ENCODE data around the gene RFX7. TPM values are rescaled to one million over a fixed set of nuclear protein-coding genes. Genes with fewer than 3 reads are reported as not detected.

Gene RFX7
- total RNA-seq, 2 experiments from 2014 or later, result 44.1 to 58.9 TPM

DNA sequence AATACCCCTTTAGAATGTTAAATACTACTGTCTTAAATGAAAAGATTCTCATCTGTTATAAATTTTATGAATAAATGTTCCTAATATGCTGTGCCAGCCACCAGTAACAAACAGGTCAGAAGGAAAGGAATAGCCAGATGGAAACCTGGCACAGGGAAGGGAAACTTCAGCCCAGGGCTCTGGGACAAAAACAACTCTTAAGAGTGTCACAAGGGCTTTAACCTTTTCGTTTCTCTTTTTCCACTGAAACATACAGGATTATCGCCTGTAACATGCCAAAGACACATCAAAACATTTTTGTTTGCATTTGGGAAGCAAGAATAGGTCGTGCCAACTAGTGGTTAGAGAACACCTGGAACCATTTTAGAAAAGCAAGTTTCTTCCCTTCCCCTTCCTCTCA, 141.2 kb downstream of the RFX7 start:
- ATAC-seq, result no peak
- H3K36me3 Mint-ChIP-seq, result peaks cover 27% of the 10 kb centered on the region
- H3K4me1 Mint-ChIP-seq, result no peaks in the 10 kb centered on the region
- CTCF ChIA-PET, result no interaction called here
- no peak overlapping the region for H3K27ac Mint-ChIP-seq
- no peaks in the 10 kb centered on the region for H3K27me3 Mint-ChIP-seq
- no peak for DNase-seq
- peaks cover 1% of the 10 kb centered on the region for H3K9me3 Mint-ChIP-seq (ENCODE audit: low read depth)
- no peak overlapping the region for H3K4me3 Mint-ChIP-seq

DNA sequence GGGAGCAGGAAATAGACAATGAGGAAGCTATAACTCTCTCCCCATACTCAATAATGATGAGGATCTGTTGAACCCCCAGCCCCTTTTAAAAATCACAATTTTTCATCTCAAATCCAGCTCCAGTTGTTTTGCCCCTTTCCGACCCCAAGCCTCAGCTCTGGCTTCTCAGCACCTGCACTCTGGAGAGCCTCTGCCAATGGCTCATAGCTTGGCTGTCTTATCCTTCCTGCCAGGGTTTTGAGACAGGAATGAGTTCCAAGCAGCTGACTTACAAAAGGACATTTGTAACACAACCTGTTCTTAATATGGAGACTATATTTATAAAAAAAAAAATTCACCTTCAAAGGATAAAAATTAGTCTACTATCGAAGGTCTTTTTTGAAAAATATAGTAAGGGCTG, 144.4 kb downstream of the RFX7 start:
- CTCF ChIA-PET, result no interaction called here
- no peak for DNase-seq
- Mint-ChIP-seq H3K27ac (peak overlapping the region; percentile 17), H3K4me3 (no peak overlapping the region), H3K36me3 (peaks cover 49% of the 10 kb centered on the region), H3K27me3 (no peaks in the 10 kb centered on the region), H3K9me3 (ENCODE audit: low read depth) (no peaks in the 10 kb centered on the region), H3K4me1 (no peaks in the 10 kb centered on the region)
- no peak for ATAC-seq

DNA sequence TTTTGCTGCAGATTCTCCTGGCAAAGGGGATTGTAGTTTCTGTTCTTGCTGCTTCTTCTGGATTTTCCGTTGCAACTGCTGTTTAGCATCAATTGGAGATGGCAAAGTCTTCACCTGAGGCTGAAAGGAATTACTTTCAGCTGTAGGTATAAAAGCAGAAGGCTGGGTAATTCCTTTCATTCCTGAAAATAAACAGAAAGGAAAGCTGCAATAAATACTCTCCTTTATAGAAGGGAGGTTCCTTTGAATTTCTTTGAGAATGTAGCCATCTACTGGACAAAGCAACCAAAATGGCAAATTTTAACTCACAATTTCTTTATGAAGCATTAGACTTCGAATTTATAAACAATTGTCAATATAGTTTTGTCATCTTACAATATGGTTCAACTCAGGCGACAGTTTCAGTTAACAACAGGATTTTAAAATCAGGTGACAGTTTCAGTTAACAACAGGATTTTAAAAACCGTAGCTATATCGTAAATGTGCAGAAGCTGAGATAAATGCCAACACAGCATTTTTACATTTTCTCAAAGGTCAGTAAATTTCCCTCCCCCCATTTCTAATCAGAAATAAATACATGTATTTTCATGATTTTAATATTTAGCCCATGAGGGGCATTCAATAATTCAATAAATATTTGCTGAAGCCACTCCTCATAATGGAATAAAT, 145.3 kb downstream of the RFX7 start:
- DNase-seq (no peak), ATAC-seq (no peak)
- Mint-ChIP-seq H3K36me3 (peaks cover 59% of the 10 kb centered on the region), H3K9me3 (ENCODE audit: low read depth) (no peaks in the 10 kb centered on the region), H3K27ac (no peak overlapping the region), H3K4me1 (no peaks in the 10 kb centered on the region), H3K4me3 (no peak overlapping the region), H3K27me3 (no peaks in the 10 kb centered on the region)
- CTCF ChIA-PET, result interaction anchor here (0.7 kb wide), 1 partner anchor 1699 kb away, joined by 3 read pairs; no protein-coding TSS in a partner anchor

DNA sequence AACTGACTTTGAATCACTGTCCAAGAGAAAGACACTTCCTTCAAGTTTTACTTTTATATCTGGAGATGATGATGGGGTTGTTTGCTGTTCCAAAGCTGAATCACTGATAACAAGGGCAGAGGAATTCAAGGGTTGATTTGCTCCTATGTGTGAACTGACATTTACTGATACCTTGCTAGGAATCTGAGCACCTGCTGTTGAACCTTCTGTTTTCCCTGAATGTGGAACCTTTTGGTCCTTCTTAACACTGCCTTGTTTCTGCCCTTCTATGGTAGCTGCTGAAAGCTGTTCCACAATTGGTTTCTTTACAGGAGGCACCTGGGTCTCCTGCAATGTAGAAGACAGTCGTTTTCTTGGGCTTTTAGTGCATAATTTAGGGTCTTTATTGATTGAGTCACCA, 148.3 kb downstream of the RFX7 start:
- H3K36me3 Mint-ChIP-seq, result peaks cover 65% of the 10 kb centered on the region
- no peaks in the 10 kb centered on the region for H3K9me3 Mint-ChIP-seq (ENCODE audit: low read depth)
- ATAC-seq (no peak), DNase-seq (no peak)
- CTCF ChIA-PET, result no interaction called here
- no peaks in the 10 kb centered on the region for H3K27me3 Mint-ChIP-seq
- no peaks in the 10 kb centered on the region for H3K4me1 Mint-ChIP-seq
- no peak overlapping the region for H3K4me3 Mint-ChIP-seq
- no peak overlapping the region for H3K27ac Mint-ChIP-seq

DNA sequence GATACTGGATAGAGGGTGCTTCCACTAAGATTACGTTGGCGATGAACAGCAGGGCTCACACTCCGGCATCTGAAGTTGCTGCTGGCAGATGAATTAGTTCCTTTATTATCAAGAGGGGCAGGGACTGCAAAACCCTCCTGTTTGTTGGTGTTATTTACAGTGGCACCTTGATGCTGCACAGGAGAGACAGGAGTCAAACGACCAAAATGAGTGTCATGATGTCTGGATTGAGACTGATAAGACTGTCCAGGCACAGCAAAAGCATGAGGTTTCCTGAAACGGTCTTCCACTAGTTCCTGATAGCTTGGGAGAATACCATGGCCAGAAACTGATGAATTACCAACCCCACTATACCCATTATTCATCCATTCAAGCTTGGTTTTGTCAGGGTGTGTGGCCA, 149.5 kb downstream of the RFX7 start:
- Mint-ChIP-seq H3K9me3 (ENCODE audit: low read depth) (no peaks in the 10 kb centered on the region), H3K27me3 (no peaks in the 10 kb centered on the region), H3K4me1 (peaks cover 5% of the 10 kb centered on the region), H3K27ac (no peak overlapping the region), H3K36me3 (peaks cover 64% of the 10 kb centered on the region), H3K4me3 (no peak overlapping the region)
- CTCF ChIA-PET, result no interaction called here
- ATAC-seq, result no peak
- no peak for DNase-seq

DNA sequence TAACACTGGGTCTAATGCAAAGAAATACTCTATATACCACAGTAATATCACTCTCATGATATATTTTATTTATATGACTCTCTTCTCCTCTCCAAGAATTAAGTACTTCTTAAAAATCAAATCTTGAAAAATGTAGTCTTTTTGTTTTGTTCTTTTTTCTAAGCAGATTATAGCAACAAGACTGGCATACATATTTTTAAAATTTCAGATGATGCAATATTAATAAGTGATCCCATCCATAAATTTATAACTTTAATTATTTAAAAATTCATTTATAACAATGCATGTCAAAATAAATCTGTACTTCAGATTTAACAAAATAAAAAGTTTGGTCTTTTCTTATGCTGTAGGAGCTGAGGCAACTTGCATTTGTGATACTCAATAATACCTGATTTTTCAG, 155.3 kb downstream of the RFX7 start:
- Mint-ChIP-seq H3K4me3 (no peak overlapping the region), H3K9me3 (ENCODE audit: low read depth) (no peaks in the 10 kb centered on the region), H3K4me1 (peaks cover 12% of the 10 kb centered on the region), H3K27me3 (no peaks in the 10 kb centered on the region), H3K27ac (no peak overlapping the region), H3K36me3 (peaks cover 16% of the 10 kb centered on the region)
- CTCF ChIA-PET, result no interaction called here
- DNase-seq, result no peak
- ATAC-seq, result no peak

DNA sequence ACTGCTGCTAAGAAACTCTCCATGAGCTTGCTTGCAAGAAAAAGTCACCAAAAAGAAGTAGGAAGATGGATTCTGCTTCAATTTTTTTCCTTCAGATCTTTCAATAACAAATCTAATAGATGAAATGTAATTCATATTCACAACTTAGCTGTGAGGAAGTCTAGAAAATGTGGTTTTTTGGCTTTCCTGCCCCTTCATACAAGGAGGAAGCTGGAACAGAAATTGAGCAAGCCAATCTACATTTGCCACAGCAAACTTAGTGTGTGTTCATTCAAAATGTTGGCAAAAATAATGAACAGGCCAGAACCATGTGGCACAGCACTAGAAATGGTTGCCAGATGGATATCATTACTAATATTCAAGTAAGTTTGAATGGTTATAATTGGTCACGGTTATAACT, 157.1 kb downstream of the RFX7 start:
- no peaks in the 10 kb centered on the region for H3K9me3 Mint-ChIP-seq (ENCODE audit: low read depth)
- no peak overlapping the region for H3K27ac Mint-ChIP-seq
- CTCF ChIA-PET, result interaction anchor here (1.3 kb wide), 1 partner anchor 241 kb away, joined by 3 read pairs; no protein-coding TSS in a partner anchor
- peaks cover 7% of the 10 kb centered on the region for H3K36me3 Mint-ChIP-seq
- H3K27me3 Mint-ChIP-seq, result no peaks in the 10 kb centered on the region
- ATAC-seq (no peak), DNase-seq (no peak)
- H3K4me1 Mint-ChIP-seq, result peaks cover 15% of the 10 kb centered on the region
- no peak overlapping the region for H3K4me3 Mint-ChIP-seq

DNA sequence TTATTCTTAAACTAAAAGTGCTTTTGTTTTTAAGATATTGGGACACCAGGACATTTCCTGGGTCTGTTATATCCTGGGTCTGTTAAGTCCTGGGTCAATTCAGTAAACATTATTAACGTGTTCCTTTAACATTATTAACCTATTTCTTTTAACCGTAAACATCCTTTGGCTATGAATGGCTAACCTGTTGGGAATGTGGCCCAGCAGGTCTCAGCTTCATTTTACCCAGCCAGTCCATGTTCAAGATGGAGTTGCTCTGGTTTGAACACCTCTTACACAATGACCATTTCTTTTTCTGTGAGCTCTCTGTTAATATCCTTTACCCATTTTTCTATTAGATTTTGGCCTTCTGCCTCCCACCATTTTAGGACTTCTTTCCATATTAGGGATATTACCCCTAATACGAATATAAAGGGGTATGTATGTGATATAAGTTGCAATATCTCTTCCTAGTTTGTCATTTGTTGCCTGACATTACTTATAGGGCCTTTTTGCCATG, 161.4 kb downstream of the RFX7 start:
- no peak overlapping the region for H3K27ac Mint-ChIP-seq
- no peak overlapping the region for H3K4me3 Mint-ChIP-seq
- no peaks in the 10 kb centered on the region for H3K27me3 Mint-ChIP-seq
- CTCF ChIA-PET, result no interaction called here
- H3K9me3 Mint-ChIP-seq (ENCODE audit: low read depth), result no peaks in the 10 kb centered on the region
- ATAC-seq (no peak), DNase-seq (no peak)
- H3K36me3 Mint-ChIP-seq, result no peaks in the 10 kb centered on the region
- peaks cover 12% of the 10 kb centered on the region for H3K4me1 Mint-ChIP-seq

DNA sequence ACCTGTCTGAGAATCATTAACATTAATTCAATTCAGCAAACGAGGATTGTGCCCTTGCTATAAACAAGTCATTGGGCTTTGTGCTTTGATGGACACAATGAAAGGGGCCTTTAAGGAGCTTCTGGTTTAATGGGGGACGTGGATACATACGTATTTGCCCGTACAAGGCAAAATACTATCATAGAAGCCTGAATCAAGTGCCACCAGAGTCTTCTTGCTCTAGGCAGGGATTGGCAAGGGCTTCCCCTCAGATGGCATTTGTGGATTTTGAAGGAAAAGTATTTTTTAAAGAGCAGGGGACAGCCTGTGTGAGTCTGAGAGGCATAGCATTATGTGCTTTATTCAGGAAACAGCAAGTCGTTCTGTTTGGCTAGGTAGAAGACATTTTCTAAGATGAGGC, 166.6 kb downstream of the RFX7 start:
- H3K9me3 Mint-ChIP-seq (ENCODE audit: low read depth), result no peaks in the 10 kb centered on the region
- peaks cover under 1% of the 10 kb centered on the region for H3K27me3 Mint-ChIP-seq
- ATAC-seq, result no peak
- H3K27ac Mint-ChIP-seq, result no peak overlapping the region
- H3K4me3 Mint-ChIP-seq, result no peak overlapping the region
- no peak for DNase-seq
- no peaks in the 10 kb centered on the region for H3K36me3 Mint-ChIP-seq
- CTCF ChIA-PET, result interaction anchor here (0.6 kb wide), 1 partner anchor 59 kb away, joined by 4 read pairs; no protein-coding TSS in a partner anchor
- H3K4me1 Mint-ChIP-seq, result peaks cover 5% of the 10 kb centered on the region

DNA sequence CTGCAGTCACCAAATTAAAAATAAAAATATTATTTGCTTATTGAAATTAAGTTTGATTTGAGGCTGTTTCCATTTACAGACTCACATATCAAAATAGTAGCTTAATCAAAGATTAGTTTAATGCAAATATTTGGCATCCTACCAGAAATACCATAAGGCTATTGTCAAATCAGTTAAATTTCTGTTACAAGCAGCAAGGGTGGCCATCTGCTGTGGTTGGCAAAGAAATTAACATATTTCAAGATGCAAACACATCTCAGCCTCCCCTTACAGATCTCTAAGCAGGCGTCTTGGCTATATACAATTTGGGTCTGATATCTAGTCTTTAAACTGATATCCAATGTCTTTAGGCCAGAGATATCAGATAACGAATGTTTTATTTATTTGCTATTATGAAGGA, 167.0 kb downstream of the RFX7 start:
- Mint-ChIP-seq H3K27ac (no peak overlapping the region), H3K4me3 (no peak overlapping the region), H3K4me1 (peaks cover 2% of the 10 kb centered on the region), H3K36me3 (no peaks in the 10 kb centered on the region), H3K27me3 (peaks cover 4% of the 10 kb centered on the region), H3K9me3 (ENCODE audit: low read depth) (no peaks in the 10 kb centered on the region)
- CTCF ChIA-PET, result interaction anchor here (0.6 kb wide), 1 partner anchor 59 kb away, joined by 4 read pairs; no protein-coding TSS in a partner anchor
- DNase-seq, result no peak
- no peak for ATAC-seq

DNA sequence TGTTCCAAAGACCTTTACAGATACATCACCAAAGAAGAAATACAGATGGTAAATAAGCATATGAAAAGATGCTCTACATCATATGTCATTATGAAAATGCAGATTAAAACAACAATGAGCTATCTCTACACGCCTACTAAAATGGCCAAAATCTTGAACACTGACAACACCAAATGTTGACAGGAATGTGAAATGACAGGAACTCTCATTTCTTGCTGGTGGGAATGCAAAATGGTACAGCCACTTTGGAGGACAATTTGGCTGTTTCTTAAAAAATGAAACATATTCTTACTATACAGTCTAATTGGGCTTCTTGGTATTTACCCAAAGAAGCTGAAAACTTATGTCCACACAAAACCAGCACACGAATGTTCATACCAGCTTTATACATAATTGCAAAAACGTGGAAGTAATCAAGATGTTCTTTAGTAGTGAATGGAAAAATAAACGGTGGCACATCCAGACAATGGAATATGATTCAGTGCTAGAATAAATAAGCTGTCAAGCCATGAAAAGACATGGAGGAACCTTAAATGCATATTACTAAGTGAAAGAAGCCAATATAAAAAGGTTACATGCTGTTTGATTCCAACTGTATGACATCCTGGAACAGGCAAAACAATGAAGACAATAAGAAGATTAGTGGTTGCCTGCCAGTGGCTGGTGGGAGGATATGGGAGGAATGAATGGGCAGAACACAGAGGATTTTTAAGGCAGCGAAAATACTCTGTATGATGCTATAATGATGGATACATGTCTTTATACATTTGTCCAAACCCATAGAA, 169.0 kb downstream of the RFX7 start:
- peaks cover 13% of the 10 kb centered on the region for H3K27me3 Mint-ChIP-seq
- CTCF ChIA-PET, result interaction anchor here (2.7 kb wide), 1 partner anchor 22 kb away, joined by 8 read pairs; no protein-coding TSS in a partner anchor
- no peak for ATAC-seq
- no peak for DNase-seq
- no peaks in the 10 kb centered on the region for H3K9me3 Mint-ChIP-seq (ENCODE audit: low read depth)
- H3K4me3 Mint-ChIP-seq, result no peak overlapping the region
- H3K36me3 Mint-ChIP-seq, result no peaks in the 10 kb centered on the region
- H3K27ac Mint-ChIP-seq, result no peak overlapping the region
- no peaks in the 10 kb centered on the region for H3K4me1 Mint-ChIP-seq

DNA sequence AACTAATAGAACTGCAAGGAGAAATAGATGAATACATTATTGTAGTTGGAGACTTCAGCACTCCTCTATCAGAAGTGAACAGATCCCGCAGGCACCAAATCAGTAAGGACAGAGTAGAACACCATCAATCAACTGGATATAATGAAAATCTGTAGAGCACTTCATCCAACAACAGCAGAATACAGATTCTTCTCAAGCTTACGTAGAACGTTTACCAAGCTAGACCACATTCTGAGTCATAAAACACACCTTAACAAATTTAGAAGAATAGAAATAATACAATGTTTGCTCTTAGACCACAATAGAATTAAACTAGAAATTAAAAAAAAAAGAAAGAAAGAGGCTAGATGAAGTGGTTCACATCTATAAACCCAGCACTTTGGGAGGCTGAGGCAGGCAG, 179.5 kb downstream of the RFX7 start:
- H3K9me3 Mint-ChIP-seq (ENCODE audit: low read depth), result no peaks in the 10 kb centered on the region
- H3K4me1 Mint-ChIP-seq, result no peaks in the 10 kb centered on the region
- DNase-seq, result no peak
- no peak overlapping the region for H3K27ac Mint-ChIP-seq
- H3K36me3 Mint-ChIP-seq, result no peaks in the 10 kb centered on the region
- peaks cover 11% of the 10 kb centered on the region for H3K27me3 Mint-ChIP-seq
- ATAC-seq, result no peak
- CTCF ChIA-PET, result interaction anchor here (2.7 kb wide), 1 partner anchor 10 kb away, joined by 5 read pairs; no protein-coding TSS in a partner anchor
- H3K4me3 Mint-ChIP-seq, result no peak overlapping the region

DNA sequence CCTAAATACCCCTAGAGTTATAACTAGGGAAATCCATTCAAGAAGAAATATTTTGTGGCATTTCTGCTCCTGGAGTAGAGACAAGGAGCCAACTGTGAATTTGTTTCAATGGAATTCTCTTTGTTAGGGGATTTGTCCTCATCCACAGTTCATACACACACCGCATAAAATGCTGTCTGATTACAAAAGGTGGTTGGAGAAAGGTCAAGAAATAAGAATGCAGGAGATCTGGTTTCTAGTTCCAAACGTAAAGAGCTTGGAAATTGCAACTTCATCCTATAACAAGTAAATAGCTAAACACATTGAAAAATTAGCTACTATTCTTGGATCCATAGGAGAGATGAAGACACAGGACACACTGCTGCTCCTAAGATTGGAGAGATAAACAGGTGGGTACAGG, 184.0 kb downstream of the RFX7 start:
- no peaks in the 10 kb centered on the region for H3K36me3 Mint-ChIP-seq
- no peak overlapping the region for H3K4me3 Mint-ChIP-seq
- H3K4me1 Mint-ChIP-seq, result no peaks in the 10 kb centered on the region
- H3K27ac Mint-ChIP-seq, result no peak overlapping the region
- ATAC-seq, result no peak
- DNase-seq, result no peak
- H3K9me3 Mint-ChIP-seq (ENCODE audit: low read depth), result no peaks in the 10 kb centered on the region
- H3K27me3 Mint-ChIP-seq, result peaks cover 6% of the 10 kb centered on the region
- CTCF ChIA-PET, result no interaction called here

DNA sequence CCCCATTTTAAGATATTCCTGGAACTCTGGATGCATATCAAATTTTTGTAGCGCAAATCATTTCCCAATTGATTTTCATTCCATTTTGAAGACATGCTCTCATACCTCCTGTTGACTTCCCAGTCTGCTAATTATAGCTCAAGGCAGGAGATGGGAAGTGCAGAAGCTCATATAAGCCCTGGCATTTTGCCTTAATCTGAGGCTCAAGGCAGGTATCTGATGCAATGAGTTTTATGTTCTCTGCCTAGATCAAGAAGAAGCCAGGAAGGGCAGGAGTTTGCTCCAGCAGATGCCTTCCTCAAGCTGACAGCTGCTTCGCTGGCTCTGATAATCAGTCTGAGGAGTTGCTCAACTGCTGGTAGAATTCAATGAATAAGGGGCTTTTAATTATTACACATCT, 184.7 kb downstream of the RFX7 start:
- Mint-ChIP-seq H3K27me3 (peaks cover 6% of the 10 kb centered on the region), H3K27ac (no peak overlapping the region), H3K4me3 (no peak overlapping the region), H3K9me3 (ENCODE audit: low read depth) (no peaks in the 10 kb centered on the region), H3K36me3 (no peaks in the 10 kb centered on the region), H3K4me1 (no peaks in the 10 kb centered on the region)
- no peak for ATAC-seq
- CTCF ChIA-PET, result no interaction called here
- no peak for DNase-seq
